Measurements from ENCODE around the gene IFNK.

The IFNK gene

GRCh38 chr9:27573634-27574590 lies 49.8 kb downstream of the IFNK start:
- FAIRE-seq = peak; percentile 94
